NCI-H345 treated with DMSO at 0.1 percent for 48 hours (cell line): ENCODE data around the gene CACNB4.
"Not testable (repeated sequence)": the region's sequence is repeated elsewhere in the genome, so short reads cannot be mapped to it uniquely, and the experiment has no call there.

Experiments
- DNase-seq: peaks from one replicate; lab custom pipeline; 2025; ENCODE audit not compliant: unreplicated experiment; lab: John Stamatoyannopoulos, UW

The CACNB4 gene

GRCh38 chr2:151794422-151794821, 304.4 kb downstream of the CACNB4 start:
- not testable (repeated sequence) for DNase-seq

DNA sequence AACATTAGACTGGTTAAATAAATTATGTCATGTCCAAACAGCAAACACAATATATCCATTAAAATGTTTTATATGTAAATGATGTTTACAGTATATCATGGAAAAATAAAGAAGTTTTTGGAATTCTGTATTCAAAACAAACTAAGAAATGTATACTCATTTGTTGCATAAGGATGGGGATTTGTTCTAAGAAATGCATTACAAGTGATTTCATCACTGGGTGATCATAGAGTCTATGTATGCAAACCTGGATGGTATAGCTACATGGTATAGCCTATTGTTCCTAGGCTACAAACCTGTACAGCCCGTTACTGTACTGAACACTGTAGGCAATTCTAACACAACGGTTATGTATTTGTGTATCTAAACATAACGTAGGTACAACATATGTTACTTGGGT, 305.7 kb downstream of the CACNB4 start:
- DNase-seq: no peak

DNA sequence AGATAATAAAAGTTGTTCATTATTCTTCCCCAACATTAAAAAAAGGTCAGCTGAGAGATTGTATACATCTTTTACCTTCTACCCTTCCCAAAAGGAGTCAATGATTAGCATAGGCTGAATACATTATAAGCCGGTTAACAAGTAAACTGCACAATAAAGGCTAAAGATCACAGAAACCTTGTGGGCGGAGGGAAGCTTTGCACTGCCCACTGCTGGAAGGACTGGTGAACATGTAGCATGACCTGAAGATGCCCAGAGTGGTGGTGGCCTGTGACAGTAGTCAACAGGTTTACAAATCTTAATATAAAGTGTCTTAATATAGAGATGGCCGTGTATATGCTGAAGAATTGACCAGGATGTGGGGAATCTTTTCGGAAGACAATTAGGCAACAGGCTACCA, 306.3 kb downstream of the CACNB4 start:
- no peak for DNase-seq

DNA sequence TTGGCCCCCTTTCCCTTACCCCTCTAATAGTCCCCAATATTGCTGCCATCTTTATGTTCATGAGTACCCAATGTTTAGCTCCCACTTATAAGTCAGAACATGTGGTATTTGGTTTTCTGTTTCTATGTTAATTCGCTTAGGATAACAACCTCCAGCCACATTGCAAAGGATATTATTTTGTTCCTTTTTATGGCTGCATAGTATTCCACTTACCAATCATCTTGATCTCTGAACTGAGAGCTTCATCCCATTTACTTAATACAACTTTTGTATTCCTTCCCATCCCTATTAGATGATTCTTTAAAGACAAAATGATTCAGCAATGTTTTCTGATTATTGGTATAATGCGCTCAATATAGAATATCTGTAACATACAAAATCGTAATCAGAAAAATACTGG, 307.3 kb downstream of the CACNB4 start:
- no peak for DNase-seq

DNA sequence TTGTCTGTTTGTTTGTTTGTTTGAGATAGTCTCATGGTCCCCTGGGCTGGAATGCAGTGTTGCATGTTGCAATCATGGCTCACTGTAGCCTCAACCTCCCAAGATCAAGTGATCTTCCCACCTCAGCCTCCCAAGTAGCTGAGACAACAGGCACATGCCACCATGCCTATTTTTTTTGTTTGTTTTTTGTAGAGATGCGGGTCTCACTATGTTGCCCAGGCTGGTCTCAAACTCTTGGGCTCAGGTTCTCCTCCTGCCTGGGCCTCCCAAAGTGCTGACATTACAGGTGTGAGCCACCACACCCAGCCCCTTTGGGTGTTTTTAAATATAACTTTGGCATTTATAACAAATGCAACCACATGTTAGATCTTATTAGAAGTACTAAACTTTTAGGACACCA, 308.2 kb downstream of the CACNB4 start:
- no peak for DNase-seq

GRCh38 chr2:151789055-151789834, 309.6 kb downstream of the CACNB4 start:
- no peak for DNase-seq

GRCh38 chr2:151786483-151786882, 312.4 kb downstream of the CACNB4 start:
- no peak for DNase-seq

DNA sequence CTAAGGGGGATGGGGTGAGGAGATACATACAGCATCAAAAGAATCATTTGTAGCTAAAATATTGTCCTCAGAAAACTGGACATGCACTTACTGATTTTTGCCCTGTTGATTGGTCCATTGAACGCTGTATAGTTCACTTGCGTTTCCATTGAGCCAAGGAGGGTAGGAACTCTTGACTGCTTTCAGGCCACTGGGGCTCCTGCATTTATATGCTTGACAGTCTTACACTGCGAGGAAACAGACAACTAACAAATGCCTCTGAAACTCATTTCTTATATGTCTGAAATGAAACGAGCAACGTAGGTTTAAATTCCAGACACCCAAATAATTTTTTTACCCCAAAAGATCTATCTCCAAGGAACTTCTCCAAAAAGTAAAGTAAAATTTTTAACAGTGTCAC, 312.8 kb downstream of the CACNB4 start:
- DNase-seq: no peak

- DNase-seq: no peak
Observed at GRCh38 chr2:151783133-151783520, 315.7 kb downstream of the CACNB4 start.
